GM18867 (cell line): ENCODE data around the gene SERHL2.
"Not testable (repeated sequence)": the region's sequence is repeated elsewhere in the genome, so short reads cannot be mapped to it uniquely, and the experiment has no call there.

Experiments
- ATAC-seq: cut with Tn5 transposase; IDR thresholded peaks from one replicate; pipeline ENCODE4 v1.9.1; 2021; ENCODE audit warnings: mild to moderate bottlenecking, moderate library complexity; ENCODE audit not compliant: unreplicated experiment

The SERHL2 gene

GRCh38 chr22:42535082-42535731 is 18.5 kb upstream of the SERHL2 start:
- not testable (repeated sequence) for ATAC-seq

GRCh38 chr22:42536166-42536565 is 17.6 kb upstream of the SERHL2 start:
- ATAC-seq, result no peak

GRCh38 chr22:42536634-42537033 is 17.1 kb upstream of the SERHL2 start:
- ATAC-seq, result not testable (repeated sequence)

- peak; percentile 52 for ATAC-seq
Measured at GRCh38 chr22:42537199-42537831, 16.4 kb upstream of the SERHL2 start.

DNA sequence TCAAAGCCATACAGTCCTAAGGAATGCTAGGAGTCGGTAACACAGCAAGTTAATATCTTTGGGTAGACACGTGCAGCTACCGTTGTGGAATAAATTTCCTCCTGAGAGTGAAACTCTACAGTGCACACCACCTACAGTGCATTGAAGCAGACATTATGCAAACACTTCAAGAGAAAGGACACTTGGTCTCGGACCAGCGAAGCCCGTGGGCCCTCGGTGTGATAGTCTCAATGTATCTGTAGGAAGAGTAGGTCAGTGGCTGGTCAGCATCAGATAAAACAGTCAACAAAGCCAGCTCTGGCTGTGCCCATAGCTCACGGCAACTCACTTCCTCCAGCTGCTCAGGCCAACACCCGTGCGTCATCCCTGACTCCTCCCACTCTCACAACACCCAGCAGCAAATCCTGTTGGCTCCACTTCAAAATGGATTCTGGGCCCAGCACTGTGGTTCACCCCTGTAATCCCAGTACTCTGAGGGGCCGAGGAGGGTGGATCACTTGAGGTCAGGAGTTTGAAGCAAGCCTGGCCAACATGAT is 14.5 kb upstream of the SERHL2 start:
- ATAC-seq, result not testable (repeated sequence)

GRCh38 chr22:42544686-42545085 is 9.1 kb upstream of the SERHL2 start:
- no peak for ATAC-seq

DNA sequence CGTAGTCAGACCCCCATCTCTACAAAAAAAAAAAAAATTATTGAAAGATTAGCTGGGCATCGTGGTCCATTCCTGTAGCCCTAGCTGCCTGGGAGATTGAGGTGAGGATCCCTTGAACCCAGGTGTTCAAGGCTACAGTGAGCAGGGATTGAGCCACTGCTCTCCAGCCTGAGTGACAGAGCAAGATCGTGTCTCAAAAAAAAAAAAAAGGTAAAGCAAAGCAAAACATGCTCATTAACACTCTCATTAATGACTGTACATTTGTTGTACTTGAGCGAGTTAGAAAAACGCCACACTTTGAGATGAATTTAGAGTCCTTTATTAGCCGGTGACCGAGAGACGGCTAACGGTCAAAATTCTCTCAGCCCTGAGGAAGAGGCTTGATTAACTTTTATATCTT is 6.2 kb upstream of the SERHL2 start:
- ATAC-seq, result no peak

- ATAC-seq, result not testable (repeated sequence)
Measured at GRCh38 chr22:42548126-42548525, 5.6 kb upstream of the SERHL2 start.

GRCh38 chr22:42548597-42549330 is 5.0 kb upstream of the SERHL2 start:
- ATAC-seq, result no peak

DNA sequence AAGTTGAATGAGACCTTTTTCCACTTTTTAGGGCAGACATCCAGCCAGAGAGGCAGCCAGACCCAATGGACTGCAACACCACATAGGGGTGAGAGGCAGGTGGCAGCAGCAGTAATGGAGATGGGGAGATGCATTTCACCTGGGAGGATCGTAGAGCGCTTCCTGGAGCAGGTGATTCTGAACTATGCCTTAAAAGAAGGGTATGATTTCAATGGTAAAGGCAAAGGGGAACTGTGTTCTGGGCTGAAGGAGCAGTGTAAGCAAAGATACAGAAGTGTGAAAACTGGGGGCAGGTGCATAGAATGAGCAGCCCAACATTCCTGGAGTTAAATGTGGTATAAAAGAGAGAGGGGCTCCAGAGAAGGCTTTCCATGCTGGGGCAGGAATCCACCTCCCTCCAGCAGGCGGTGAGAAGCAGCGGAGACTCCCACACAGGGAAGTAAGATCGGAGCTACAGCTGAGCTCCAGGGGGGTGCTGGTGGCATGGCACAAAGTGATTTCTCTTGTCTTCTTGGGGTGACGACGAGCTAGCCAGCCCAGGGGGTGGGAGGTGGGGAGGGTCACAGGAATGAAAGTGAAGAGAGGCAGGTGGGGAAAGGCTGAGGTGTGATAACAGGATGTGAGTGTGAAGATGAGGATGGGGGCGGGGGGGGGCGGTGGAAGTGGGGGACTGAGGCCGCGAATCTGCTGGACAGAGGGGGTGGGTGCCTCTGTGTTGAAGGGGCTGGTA is 4.3 kb upstream of the SERHL2 start:
- ATAC-seq, result no peak

GRCh38 chr22:42552294-42552647 is 1.5 kb upstream of the SERHL2 start:
- ATAC-seq, result not testable (repeated sequence)

DNA sequence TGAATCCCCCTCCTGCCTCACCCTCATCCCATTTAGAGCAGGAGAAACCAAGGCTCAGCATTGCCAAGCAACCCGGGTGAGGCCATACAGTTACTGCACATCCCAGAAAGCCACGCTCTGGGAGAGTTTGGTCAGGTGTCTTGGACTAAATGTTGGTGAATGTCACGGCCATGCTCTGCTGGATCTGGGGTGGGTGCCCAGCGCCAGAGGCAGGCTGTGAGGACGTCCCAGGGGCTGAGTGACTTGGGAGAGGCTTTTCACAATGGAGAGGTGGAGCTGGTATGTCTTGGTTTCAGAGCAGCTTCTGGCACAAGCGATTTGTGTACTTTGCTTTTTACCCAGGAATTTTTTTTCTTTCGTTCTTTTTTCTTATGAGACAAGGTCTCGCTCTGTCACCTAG is 6.6 kb downstream of the SERHL2 start:
- ATAC-seq, result no peak

DNA sequence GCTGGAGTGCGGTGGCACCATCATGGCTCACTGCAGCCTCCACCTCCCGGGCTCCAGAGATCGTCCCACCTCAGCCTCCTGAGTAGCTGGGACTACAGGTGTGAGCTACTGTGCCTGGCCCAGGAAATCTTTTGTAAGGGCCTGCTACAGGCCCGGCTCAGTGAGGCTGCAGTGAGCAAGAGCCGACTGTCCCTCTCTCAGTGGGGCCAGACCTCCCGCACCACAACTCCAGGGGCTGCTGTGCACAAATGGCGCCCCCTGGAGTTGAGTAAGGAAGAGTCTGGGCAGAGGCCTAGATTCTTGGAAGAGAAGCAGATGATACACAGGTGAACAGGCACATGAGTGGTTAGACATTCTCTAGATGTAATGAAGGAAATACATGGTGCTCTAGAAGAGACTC is 7.0 kb downstream of the SERHL2 start:
- no peak for ATAC-seq

DNA sequence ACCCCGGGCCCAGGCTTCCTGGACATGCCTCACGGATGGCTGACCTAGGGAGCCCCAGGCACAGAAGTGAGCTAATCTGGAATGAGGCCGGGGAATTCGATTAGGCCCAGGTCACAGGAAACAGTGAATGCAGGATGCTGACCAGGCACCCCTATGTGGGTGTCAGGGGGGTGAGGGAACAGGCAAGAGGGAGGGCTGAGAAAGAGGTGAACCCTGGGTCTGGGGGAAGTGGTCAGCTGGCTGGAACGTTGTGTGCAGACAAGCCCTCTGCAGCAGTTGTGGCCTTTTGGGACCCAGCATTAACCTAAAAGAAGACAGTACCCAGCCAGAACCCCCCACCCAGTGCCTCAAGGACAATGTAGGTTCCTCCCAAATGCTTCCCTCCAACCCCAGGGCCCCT is 8.1 kb downstream of the SERHL2 start:
- ATAC-seq, result no peak

DNA sequence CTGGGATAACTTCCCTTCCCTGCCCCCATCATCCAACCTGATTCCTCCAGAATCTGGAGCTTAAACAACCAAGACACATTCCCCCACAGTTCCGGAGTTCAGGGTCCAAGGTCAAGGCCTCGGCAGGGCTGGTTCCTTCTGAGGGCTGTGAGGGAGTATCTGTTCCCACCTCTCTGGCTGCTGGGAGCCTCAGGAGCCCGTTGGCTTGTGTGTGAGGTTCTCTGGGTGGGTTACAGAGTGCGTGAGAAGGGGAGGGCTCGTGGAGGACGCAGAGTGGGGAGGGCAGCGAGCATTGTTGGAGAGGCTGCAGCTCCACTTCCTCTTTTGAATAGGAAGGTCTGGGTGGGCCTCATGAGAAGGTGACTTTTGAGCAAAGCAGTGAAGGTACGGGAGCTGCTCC is 8.5 kb downstream of the SERHL2 start:
- no peak for ATAC-seq

DNA sequence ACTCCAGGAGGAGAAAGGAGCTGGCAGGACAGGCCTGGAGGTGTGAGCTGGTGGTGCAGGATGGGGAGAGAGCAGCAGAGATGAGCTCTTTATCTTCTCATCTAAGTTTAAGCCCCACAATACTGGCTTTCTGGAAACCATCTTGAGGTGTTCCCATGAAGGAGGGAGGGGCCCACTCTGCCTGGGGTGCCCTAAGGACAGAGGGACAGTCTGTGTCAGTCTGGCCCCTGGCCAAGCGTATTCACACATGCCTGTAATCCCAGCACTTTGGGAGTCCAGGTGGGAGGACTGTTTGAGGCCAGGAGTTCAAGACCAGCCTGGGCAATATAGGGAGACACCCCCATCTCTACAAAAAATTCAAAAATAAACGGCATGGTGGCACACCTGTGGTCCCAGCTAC is 8.9 kb downstream of the SERHL2 start:
- ATAC-seq, result no peak

GRCh38 chr22:42563943-42564342 is 10.2 kb downstream of the SERHL2 start:
- not testable (repeated sequence) for ATAC-seq

DNA sequence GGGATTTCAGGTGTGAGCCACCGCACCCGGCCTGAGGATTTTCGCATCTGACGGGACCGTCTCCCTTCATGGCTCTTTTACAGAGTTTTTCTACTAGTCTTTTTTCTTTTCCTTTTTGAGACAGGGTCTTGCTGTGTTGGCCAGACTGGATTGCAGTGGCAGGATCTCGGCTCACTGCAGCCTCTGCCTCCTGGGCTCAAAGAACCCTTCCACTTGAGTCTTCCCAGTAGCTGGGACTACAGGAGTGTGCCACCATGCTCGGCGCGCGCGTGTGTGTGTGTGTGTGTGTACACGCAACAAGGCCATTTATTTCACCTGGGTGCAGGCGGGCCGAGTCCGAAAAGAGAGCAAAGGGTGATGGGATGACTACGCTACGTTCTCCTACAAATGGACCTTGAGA is 10.9 kb downstream of the SERHL2 start:
- ATAC-seq, result no peak

- no peak for ATAC-seq
Measured at GRCh38 chr22:42565956-42566355, 12.2 kb downstream of the SERHL2 start.

DNA sequence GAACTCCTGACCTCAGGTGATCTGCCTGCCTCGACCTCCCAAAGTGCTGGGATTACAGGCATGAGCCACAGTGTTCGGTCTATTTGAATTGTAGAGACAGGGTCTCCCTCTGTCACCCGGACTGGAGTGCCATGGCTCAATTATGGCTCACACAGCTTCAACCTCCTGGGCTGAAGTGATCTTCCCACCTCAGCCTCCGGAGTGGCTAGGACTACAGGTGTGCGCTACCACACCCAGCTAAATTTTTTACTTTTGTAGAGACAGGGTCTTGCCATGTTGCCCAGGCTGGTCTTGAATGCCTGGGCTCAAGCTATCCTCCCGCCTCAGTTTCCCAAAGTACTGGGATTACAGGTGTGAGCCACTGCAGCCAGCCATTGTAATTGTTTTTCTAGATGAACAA is 14.2 kb downstream of the SERHL2 start:
- not testable (repeated sequence) for ATAC-seq

- not testable (repeated sequence) for ATAC-seq
Measured at GRCh38 chr22:42570580-42570979, 16.8 kb downstream of the SERHL2 start.
